ENCODE results near the gene CCDC40. TPM values are rescaled to one million over a fixed set of nuclear protein-coding genes. Genes with fewer than 3 reads are reported as not detected.

Gene CCDC40
- total and polyA plus RNA-seq, 2 of the 13 experiments (the other 11 are each of a cell fraction or from before 2014, with no cell fraction given), result 4.1 to 5.5 TPM

- TF ChIP-seq TRAFD1 (CRISPR knock-in tag; IDR thresholded peaks at IDR 0.05; ENCODE audit: borderline replicate concordance) (no peak), ZNF557 (CRISPR knock-in tag; IDR thresholded peaks at IDR 0.05) (no peak), ZNF12 (CRISPR knock-in tag; IDR thresholded peaks at IDR 0.05) (no peak), BORCS8-MEF2B (CRISPR knock-in tag; IDR thresholded peaks at IDR 0.05) (no peak), ZBTB38 (CRISPR knock-in tag; IDR thresholded peaks at IDR 0.05) (no peak), ZNF709 (CRISPR knock-in tag; IDR thresholded peaks at IDR 0.05) (no peak), ZNF431 (CRISPR knock-in tag; IDR thresholded peaks at IDR 0.05; ENCODE audit: borderline replicate concordance, low read depth) (no peak), ARID5B (CRISPR knock-in tag; IDR thresholded peaks at IDR 0.05) (no peak), ZMYM3 (CRISPR knock-in tag; IDR thresholded peaks at IDR 0.05) (no peak), ZNF703 (CRISPR knock-in tag; IDR thresholded peaks at IDR 0.05; ENCODE audit: borderline replicate concordance) (0 out of 2 replicates have a peak, but pooled peaks have one; percentile 33), WIZ (CRISPR knock-in tag; IDR thresholded peaks at IDR 0.05) (no peak), FOXC1 (CRISPR knock-in tag; IDR thresholded peaks at IDR 0.05; ENCODE audit: borderline replicate concordance) (no peak), ZNF781 (CRISPR knock-in tag; IDR thresholded peaks at IDR 0.05; ENCODE audit: borderline replicate concordance, not compliant biosample characterization) (peak; percentile 36), ZNF790 (CRISPR knock-in tag; IDR thresholded peaks at IDR 0.05; ENCODE audit: borderline replicate concordance) (0 out of 2 replicates have a peak, but pooled peaks have one; percentile 25), ZNF678 (CRISPR knock-in tag; IDR thresholded peaks at IDR 0.05) (no peak), AGO1 (IDR thresholded peaks at IDR 0.05; ENCODE audit: low read depth, low read length, poor library complexity, severe bottlenecking) (no peak)
- TF ChIP-seq, protein P1, sequence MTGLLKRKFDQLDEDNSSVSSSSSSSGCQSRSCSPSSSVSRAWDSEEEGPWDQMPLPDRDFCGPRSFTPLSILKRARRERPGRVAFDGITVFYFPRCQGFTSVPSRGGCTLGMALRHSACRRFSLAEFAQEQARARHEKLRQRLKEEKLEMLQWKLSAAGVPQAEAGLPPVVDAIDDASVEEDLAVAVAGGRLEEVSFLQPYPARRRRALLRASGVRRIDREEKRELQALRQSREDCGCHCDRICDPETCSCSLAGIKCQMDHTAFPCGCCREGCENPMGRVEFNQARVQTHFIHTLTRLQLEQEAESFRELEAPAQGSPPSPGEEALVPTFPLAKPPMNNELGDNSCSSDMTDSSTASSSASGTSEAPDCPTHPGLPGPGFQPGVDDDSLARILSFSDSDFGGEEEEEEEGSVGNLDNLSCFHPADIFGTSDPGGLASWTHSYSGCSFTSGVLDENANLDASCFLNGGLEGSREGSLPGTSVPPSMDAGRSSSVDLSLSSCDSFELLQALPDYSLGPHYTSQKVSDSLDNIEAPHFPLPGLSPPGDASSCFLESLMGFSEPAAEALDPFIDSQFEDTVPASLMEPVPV (CRISPR knock-in tag; IDR thresholded peaks at IDR 0.05), result no peak
- TF ChIP-seq, protein P2, sequence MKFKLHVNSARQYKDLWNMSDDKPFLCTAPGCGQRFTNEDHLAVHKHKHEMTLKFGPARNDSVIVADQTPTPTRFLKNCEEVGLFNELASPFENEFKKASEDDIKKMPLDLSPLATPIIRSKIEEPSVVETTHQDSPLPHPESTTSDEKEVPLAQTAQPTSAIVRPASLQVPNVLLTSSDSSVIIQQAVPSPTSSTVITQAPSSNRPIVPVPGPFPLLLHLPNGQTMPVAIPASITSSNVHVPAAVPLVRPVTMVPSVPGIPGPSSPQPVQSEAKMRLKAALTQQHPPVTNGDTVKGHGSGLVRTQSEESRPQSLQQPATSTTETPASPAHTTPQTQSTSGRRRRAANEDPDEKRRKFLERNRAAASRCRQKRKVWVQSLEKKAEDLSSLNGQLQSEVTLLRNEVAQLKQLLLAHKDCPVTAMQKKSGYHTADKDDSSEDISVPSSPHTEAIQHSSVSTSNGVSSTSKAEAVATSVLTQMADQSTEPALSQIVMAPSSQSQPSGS (CRISPR knock-in tag; IDR thresholded peaks at IDR 0.05), result no peak
Observed at GRCh38 chr17:80034791-80035686, 1.4 kb upstream of the CCDC40 start (continued).
